WERI-Rb-1 (cell line): Measurements from ENCODE around the gene SCOC.

ENCODE experiments used
- DNase-seq: peaks from one replicate; pipeline ENCODE4 v3.0.0-alpha.2; 2020
- H3K27ac ChIP-seq: fragments of 250-450 bp; sonication (Bioruptor Pico); 2 replicates; pipeline ENCODE4 v1.5.1; 2020; ENCODE audit warnings: mild to moderate bottlenecking, moderate library complexity
- H3K27me3 ChIP-seq: fragments of 250-450 bp; sonication (Bioruptor Pico); 2 replicates; pipeline ENCODE4 v1.5.1; 2021; ENCODE audit warnings: mild to moderate bottlenecking, low read depth, moderate library complexity; ENCODE audit not compliant: insufficient read depth, severe bottlenecking
- H3K36me3 ChIP-seq: fragments of 250-450 bp; sonication (Bioruptor Pico); 2 replicates; pipeline ENCODE4 v1.5.1; 2020; ENCODE audit warnings: mild to moderate bottlenecking, moderate library complexity
- H3K4me3 ChIP-seq: 2 replicates; pipeline ENCODE4 v1.5.1; 2011; ENCODE audit warnings: low read depth, mild to moderate bottlenecking, control low read depth, low read length
- H3K9me3 ChIP-seq: fragments of 250-450 bp; sonication (Bioruptor Pico); 2 replicates; pipeline ENCODE4 v1.5.1; 2021; ENCODE audit warnings: mild to moderate bottlenecking, moderate library complexity; ENCODE audit not compliant: severe bottlenecking
- TF ChIP-seq, protein P1 (sequence below): IDR thresholded peaks from 2 replicates; pipeline ENCODE4 v1.5.1; 2011; ENCODE audit warnings: low read depth, mild to moderate bottlenecking, control low read depth, inconsistent platforms, low read length

SCOC gene

DNA sequence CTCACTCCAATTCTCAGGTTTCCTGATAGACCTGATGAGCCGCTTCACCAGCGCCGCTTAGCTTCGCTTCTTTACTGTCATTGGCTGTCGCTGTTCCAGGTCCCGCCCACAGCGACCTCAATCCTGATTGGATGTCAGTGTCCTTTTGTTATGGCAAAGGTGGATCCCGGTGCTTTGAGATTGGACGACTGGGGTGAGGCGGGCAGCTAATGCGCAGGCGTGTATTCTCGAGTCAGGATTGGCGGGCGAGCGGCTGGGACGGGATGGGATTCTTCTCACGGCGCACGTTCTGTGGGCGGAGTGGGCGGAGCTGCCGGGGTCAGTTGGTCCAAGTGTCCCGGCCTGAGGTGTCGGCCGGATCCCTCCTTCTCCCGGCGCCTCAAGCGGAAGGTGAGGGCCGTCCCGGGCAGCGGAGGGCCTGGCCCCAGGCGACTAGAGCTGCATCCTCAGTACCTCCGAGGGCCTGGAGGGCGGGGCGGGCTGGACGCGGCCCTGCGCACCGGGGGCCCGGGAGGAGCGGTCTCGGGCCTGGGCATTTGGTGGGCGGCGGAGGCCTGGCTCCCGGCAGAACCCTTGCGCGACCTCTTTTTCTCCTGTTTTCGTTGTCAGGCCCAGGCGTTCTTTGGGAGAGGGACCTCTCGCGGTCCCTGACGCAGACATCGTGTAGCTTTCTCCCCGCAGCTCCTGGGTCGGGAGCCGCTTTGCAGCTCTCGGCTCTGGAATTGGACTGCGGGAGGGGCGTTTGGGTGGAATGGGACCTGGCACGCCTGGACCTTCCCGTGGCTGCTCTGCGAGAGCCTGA lies at the start of gene SCOC:
SCOC (plus strand) TSS at position 319 of the 802 bp plus-strand sequence. CDS start 5,525 bp downstream, outside the sequence.
- no peaks in the 10 kb centered on the region for H3K27me3 ChIP-seq
- TF ChIP-seq, protein P1, sequence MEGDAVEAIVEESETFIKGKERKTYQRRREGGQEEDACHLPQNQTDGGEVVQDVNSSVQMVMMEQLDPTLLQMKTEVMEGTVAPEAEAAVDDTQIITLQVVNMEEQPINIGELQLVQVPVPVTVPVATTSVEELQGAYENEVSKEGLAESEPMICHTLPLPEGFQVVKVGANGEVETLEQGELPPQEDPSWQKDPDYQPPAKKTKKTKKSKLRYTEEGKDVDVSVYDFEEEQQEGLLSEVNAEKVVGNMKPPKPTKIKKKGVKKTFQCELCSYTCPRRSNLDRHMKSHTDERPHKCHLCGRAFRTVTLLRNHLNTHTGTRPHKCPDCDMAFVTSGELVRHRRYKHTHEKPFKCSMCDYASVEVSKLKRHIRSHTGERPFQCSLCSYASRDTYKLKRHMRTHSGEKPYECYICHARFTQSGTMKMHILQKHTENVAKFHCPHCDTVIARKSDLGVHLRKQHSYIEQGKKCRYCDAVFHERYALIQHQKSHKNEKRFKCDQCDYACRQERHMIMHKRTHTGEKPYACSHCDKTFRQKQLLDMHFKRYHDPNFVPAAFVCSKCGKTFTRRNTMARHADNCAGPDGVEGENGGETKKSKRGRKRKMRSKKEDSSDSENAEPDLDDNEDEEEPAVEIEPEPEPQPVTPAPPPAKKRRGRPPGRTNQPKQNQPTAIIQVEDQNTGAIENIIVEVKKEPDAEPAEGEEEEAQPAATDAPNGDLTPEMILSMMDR, result no peak
- no peaks in the 10 kb centered on the region for H3K9me3 ChIP-seq
- peak within 1 kb of the TSS; percentile 89 for H3K27ac ChIP-seq
- peak; percentile 100 for DNase-seq
- peak within 1 kb of the TSS; percentile 89 for H3K4me3 ChIP-seq
- H3K36me3 ChIP-seq, result peaks cover 6% of the 10 kb centered on the region; the same call in 1 of the 2 replicates

DNA sequence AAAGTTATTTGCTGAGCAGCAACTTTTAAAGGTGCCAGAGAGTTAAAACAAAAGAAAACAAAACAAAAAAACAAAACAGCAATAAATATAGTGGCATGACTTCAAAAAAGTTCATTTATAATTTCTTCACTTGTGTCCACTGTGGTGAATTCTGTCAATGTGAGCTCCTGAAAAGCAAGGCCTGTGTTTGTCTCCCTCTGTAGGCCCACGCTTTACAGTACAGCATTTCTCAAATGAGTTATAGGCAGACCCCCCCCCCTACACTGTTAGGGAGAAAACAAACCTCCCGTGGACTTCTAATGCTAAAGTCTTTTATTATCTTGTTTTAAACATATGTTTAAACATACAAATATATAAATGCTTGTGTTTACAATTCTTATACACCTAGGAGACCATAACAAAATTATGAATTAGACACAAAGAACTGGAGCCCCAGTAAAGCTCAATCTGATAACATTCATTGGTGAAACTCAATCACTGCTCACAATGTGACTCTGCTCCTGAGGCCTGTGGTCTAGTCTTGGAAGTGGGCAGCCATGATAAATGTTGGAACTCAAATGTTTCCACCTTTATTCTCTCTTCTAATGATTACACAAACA lies 47.0 kb upstream of the SCOC start:
- peak; percentile 60 for DNase-seq

DNA sequence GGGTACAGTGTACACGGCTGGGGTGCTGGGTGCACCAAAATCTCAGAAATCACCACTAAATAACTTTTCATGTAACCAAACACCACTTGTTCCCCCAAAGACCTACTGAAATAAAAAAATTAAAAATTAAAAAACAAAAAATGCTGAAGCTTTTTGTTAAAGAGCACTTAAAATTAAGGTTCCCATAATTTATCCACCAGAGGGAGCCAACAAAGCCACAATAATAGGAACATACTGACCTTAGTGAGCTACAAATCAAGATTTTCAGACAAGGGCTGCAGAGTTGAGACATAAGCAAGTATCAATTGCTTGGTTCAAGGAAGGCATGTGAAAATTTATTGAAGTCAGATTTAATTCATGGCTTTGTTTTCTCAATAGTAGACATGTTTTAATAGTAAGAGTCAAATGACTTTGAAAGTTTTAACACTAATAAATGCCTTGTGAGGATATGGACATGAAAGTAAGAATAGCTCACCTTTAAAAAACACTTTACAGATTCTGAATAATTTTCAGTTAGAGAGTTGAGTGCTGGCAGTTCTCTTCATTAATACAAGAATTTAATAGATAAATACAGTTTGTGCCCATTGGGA lies 43.0 kb upstream of the SCOC start:
- Histone ChIP-seq H3K27ac (no peak overlapping the region), H3K27me3 (no peaks in the 10 kb centered on the region), H3K36me3 (no peaks in the 10 kb centered on the region), H3K9me3 (no peaks in the 10 kb centered on the region), H3K4me3 (no peak overlapping the region)
- DNase-seq, result no peak
- TF ChIP-seq, protein P1, result peak; percentile 24; the same call in 1 of the 2 replicates

More for the DNA sequence above, 47.0 kb upstream of the SCOC start:
- no peaks in the 10 kb centered on the region for H3K9me3 ChIP-seq
- TF ChIP-seq, protein P1, result peak; percentile 75
- H3K36me3 ChIP-seq, result no peaks in the 10 kb centered on the region
- H3K27me3 ChIP-seq, result no peaks in the 10 kb centered on the region
- H3K4me3 ChIP-seq, result no peak overlapping the region
- no peak overlapping the region for H3K27ac ChIP-seq

DNA sequence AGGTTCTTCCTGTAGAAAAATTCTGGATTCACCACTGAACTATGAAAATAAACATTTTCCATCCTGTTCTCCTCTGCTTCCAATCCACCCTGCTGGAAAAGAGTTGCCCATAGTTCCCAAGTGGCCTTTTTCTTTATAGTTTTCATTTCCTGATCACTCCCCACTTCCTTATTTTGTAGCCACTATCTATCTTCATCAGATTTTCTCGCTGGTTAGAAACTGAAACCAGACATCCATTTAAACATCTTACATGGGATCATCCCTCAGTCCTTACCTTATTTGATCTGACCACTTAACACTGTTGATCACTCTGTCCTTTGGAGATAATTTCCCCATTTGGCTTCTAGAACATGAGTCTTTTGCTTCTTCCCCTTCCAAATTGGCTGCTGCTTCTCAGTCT lies 42.2 kb upstream of the SCOC start:
- no peak overlapping the region for H3K27ac ChIP-seq
- TF ChIP-seq, protein P1, result no peak
- H3K9me3 ChIP-seq, result no peaks in the 10 kb centered on the region
- no peak for DNase-seq
- no peaks in the 10 kb centered on the region for H3K27me3 ChIP-seq
- no peak overlapping the region for H3K4me3 ChIP-seq
- no peaks in the 10 kb centered on the region for H3K36me3 ChIP-seq

DNA sequence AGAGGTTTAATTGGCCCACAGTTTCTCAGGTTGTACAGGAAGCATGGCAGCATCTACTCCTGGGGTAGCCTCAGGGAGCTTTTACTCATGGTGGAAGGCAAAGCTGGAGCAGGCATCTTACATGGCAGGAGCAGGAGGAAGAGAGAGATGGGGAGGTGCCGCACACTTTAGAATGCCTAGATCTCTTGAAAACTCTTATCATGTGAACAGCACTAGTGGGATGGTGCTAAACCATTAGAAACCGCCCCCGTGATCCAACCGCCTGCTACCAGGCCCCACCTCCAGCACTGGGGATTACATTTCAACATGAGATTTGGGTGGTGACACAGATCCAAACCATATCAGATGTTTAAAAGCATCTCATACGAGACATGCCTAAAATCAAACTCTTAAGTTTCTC lies 41.6 kb upstream of the SCOC start:
- H3K4me3 ChIP-seq, result no peak overlapping the region
- no peaks in the 10 kb centered on the region for H3K9me3 ChIP-seq
- no peaks in the 10 kb centered on the region for H3K27me3 ChIP-seq
- TF ChIP-seq, protein P1, result no peak
- no peak for DNase-seq
- no peak overlapping the region for H3K27ac ChIP-seq
- H3K36me3 ChIP-seq, result no peaks in the 10 kb centered on the region
